ENCODE measurements around the gene KRTAP5-1.

Gene KRTAP5-1

GRCh38 chr11:1561266-1561665 is 23.8 kb downstream of the KRTAP5-1 start:
- TF ChIP-seq EZH2phosphoT487 (IDR thresholded peaks at IDR 0.05; ENCODE audit: low read length): no peak
- Histone ChIP-seq H3K36me3 (replicated peaks; ENCODE audit: insufficient read depth, low read length) (no peaks in the 10 kb centered on the region), H3F3A (ENCODE audit: insufficient read depth, low read length) (no peaks in the 10 kb centered on the region), H4K20me1 (ENCODE audit: insufficient read depth, low read length) (no peaks in the 10 kb centered on the region), H3K4me2 (ENCODE audit: low read depth, low read length) (no peak overlapping the region), H3K79me2 (ENCODE audit: low read length) (no peaks in the 10 kb centered on the region), H3K27me3 (replicated peaks; ENCODE audit: insufficient read depth, low read length) (peaks cover 69% of the 10 kb centered on the region), H3K27ac (ENCODE audit: low read length) (no peak overlapping the region), H3K9me3 (replicated peaks; ENCODE audit: insufficient read depth, low read length) (no peaks in the 10 kb centered on the region), H3K4me3 (ENCODE audit: low read length) (no peak overlapping the region), H3K4me1 (ENCODE audit: low read length) (no peaks in the 10 kb centered on the region), H3K9me2 (replicated peaks; ENCODE audit: insufficient read depth, low read length) (no peaks in the 10 kb centered on the region), H2AFZ (ENCODE audit: low read length) (no peak overlapping the region), H3K9ac (ENCODE audit: low read length) (no peak overlapping the region)
- DNase-seq: no peak

GRCh38 chr11:1560649-1561251 is 24.3 kb downstream of the KRTAP5-1 start:
- no peaks in the 10 kb centered on the region for H3F3A ChIP-seq (ENCODE audit: insufficient read depth, low read length)
- no peak for DNase-seq
- TF ChIP-seq, protein P1, sequence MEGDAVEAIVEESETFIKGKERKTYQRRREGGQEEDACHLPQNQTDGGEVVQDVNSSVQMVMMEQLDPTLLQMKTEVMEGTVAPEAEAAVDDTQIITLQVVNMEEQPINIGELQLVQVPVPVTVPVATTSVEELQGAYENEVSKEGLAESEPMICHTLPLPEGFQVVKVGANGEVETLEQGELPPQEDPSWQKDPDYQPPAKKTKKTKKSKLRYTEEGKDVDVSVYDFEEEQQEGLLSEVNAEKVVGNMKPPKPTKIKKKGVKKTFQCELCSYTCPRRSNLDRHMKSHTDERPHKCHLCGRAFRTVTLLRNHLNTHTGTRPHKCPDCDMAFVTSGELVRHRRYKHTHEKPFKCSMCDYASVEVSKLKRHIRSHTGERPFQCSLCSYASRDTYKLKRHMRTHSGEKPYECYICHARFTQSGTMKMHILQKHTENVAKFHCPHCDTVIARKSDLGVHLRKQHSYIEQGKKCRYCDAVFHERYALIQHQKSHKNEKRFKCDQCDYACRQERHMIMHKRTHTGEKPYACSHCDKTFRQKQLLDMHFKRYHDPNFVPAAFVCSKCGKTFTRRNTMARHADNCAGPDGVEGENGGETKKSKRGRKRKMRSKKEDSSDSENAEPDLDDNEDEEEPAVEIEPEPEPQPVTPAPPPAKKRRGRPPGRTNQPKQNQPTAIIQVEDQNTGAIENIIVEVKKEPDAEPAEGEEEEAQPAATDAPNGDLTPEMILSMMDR (IDR thresholded peaks at IDR 0.05; ENCODE audit: low read length): no peak
- TF ChIP-seq EZH2phosphoT487 (IDR thresholded peaks at IDR 0.05; ENCODE audit: low read length) (no peak), EZH2 (optimal IDR thresholded peaks at IDR 0.05; ENCODE audit: low read depth, low read length) (no peak)
- no peaks in the 10 kb centered on the region for H3K9me3 ChIP-seq (replicated peaks; ENCODE audit: insufficient read depth, low read length)
- H3K9ac ChIP-seq (ENCODE audit: low read length): no peak overlapping the region
- H2AFZ ChIP-seq (ENCODE audit: low read length): no peak overlapping the region
- no peaks in the 10 kb centered on the region for H4K20me1 ChIP-seq (ENCODE audit: insufficient read depth, low read length)
- H3K36me3 ChIP-seq (replicated peaks; ENCODE audit: insufficient read depth, low read length): no peaks in the 10 kb centered on the region
- H3K79me2 ChIP-seq (ENCODE audit: low read length): no peaks in the 10 kb centered on the region
- no peak overlapping the region for H3K4me3 ChIP-seq (ENCODE audit: low read length)
- H3K9me2 ChIP-seq (replicated peaks; ENCODE audit: insufficient read depth, low read length): no peaks in the 10 kb centered on the region
- no peak overlapping the region for H3K4me2 ChIP-seq (ENCODE audit: low read depth, low read length)
- no peak overlapping the region for H3K27ac ChIP-seq (ENCODE audit: low read length)
- H3K4me1 ChIP-seq (ENCODE audit: low read length): no peaks in the 10 kb centered on the region
- peaks cover 64% of the 10 kb centered on the region for H3K27me3 ChIP-seq (replicated peaks; ENCODE audit: insufficient read depth, low read length)

DNA sequence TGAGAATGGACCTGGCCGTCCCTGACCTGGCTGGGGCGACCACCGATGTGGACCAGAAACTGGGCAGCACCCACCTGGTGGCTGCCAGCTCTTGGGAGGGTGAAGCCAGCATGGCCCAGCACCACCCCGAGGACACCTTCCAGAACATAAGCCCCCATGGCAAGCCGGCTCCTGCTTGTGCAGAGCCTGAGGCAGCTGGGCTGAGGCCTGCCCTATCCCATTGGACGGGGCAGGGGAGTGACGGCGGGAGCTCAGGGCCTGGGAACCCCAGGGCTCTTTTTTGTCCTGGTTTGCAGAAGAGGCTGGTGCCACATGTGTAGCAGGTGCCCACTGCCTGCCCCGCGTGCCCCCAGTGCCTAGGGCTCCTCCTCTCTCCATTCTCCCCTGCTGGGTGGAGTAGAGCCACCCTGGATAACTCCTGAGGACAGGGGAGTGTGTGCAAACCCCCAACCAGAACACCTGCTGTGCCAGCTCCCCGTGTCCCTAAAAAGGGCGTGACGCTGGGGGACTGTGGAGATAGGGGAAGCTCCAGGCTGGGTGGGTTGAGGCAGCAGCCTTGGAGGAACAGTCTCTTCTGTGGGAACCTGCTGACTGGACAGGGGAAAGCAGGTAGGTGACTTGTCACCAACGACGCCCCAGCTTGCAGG is 25.0 kb downstream of the KRTAP5-1 start:
- TF ChIP-seq EZH2phosphoT487 (IDR thresholded peaks at IDR 0.05; ENCODE audit: low read length) (no peak), EZH2 (optimal IDR thresholded peaks at IDR 0.05; ENCODE audit: low read depth, low read length) (no peak)
- TF ChIP-seq, protein P1 (IDR thresholded peaks at IDR 0.05; ENCODE audit: low read length): no peak
- Histone ChIP-seq H3K4me1 (ENCODE audit: low read length) (no peaks in the 10 kb centered on the region), H2AFZ (ENCODE audit: low read length) (no peak overlapping the region), H3K36me3 (replicated peaks; ENCODE audit: insufficient read depth, low read length) (no peaks in the 10 kb centered on the region), H3K9me2 (replicated peaks; ENCODE audit: insufficient read depth, low read length) (no peaks in the 10 kb centered on the region), H3K79me2 (ENCODE audit: low read length) (no peaks in the 10 kb centered on the region), H3K4me3 (ENCODE audit: low read length) (no peak overlapping the region), H3F3A (ENCODE audit: insufficient read depth, low read length) (no peaks in the 10 kb centered on the region), H3K27me3 (replicated peaks; ENCODE audit: insufficient read depth, low read length) (peaks cover 61% of the 10 kb centered on the region), H3K9me3 (replicated peaks; ENCODE audit: insufficient read depth, low read length) (no peaks in the 10 kb centered on the region), H4K20me1 (ENCODE audit: insufficient read depth, low read length) (no peaks in the 10 kb centered on the region), H3K4me2 (ENCODE audit: low read depth, low read length) (no peak overlapping the region), H3K27ac (ENCODE audit: low read length) (no peak overlapping the region), H3K9ac (ENCODE audit: low read length) (no peak overlapping the region)
- DNase-seq: no peak

All from MM.1S (cell line).